Measurements from ENCODE around the gene LRIG1. TPM values are rescaled to one million over a fixed set of nuclear protein-coding genes. Genes with fewer than 3 reads are reported as not detected.

LRIG1 gene
- total and polyA plus RNA-seq, 2 donors from 2014 or later: 8.2 to 20.6 TPM

DNA sequence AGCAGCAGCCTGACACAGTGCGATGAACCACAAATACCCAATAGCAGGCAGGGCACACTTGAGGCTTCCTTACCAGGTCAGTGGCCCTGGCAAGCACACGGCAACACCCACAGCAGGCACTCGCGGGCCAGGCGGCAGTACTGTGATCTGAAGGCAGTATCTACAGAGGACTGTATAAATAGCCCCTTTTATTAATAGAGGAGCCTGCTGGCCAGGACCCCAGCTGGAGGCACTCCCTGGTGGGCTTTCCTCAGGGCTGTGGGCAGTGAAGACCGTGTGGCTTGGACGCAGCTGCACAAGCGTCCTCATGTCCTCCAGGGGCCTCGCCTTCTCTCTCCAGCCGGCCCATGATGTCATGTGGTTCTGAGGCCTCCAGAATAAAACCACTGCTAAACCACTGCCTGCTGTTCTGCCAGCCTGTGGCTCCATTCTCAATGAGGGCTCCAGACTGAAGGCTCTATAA lies 44.1 kb downstream of the LRIG1 start:
- Histone ChIP-seq H3K36me3 (ENCODE audit: control insufficient read depth in 2 of 3, insufficient read depth in 3 of 3, low read length in 3 of 3) (peaks cover 0 to 9% (median 2%) of the 10 kb centered on the region in 3 donors), H3K9me3 (ENCODE audit: control insufficient read depth in 2 of 3, insufficient read depth in 1 of 3, low read length in 3 of 3) (no peaks in the 10 kb centered on the region), H3K27me3 (ENCODE audit: control insufficient read depth, insufficient read depth, low read length) (no peaks in the 10 kb centered on the region), H3K4me3 (ENCODE audit: low read length in 3 of 3) (no peak overlapping the region), H3K27ac (ENCODE audit: low read depth in 2 of 2, low read length in 2 of 2) (no peak overlapping the region), H3K4me1 (ENCODE audit: control insufficient read depth in 2 of 3, insufficient read depth in 2 of 3, low read depth in 1 of 3, low read length in 3 of 3) (no peaks in the 10 kb centered on the region), H3K9ac (ENCODE audit: low read length in 3 of 3) (no peak overlapping the region)
- intact Hi-C loops (cut with DNase I): no loop called here
- TF ChIP-seq, protein P1, sequence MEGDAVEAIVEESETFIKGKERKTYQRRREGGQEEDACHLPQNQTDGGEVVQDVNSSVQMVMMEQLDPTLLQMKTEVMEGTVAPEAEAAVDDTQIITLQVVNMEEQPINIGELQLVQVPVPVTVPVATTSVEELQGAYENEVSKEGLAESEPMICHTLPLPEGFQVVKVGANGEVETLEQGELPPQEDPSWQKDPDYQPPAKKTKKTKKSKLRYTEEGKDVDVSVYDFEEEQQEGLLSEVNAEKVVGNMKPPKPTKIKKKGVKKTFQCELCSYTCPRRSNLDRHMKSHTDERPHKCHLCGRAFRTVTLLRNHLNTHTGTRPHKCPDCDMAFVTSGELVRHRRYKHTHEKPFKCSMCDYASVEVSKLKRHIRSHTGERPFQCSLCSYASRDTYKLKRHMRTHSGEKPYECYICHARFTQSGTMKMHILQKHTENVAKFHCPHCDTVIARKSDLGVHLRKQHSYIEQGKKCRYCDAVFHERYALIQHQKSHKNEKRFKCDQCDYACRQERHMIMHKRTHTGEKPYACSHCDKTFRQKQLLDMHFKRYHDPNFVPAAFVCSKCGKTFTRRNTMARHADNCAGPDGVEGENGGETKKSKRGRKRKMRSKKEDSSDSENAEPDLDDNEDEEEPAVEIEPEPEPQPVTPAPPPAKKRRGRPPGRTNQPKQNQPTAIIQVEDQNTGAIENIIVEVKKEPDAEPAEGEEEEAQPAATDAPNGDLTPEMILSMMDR (IDR thresholded peaks at IDR 0.05; ENCODE audit: borderline replicate concordance, extremely low read depth, insufficient read depth): no peak
- FAIRE-seq: no peak
- DNase-seq: no peak

DNA sequence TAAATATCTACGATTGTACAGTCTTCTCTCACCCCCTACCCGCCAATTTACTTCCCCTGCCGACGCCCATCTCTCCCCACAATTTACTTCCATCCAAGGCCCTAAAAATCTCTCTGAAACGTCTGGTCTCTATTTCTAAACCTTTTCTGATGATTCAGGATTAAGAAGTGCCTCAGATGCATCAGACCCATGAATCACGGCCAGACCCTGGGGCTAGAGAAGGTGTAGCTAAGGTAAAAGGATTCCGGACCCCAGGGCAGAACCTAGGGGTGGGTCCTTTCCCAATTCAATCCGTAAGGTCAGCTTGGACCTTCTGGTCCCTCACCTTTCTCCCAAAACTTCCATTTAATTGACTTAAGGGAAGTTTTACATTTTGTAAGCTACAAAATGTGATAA lies 46.4 kb downstream of the LRIG1 start:
- no peak overlapping the region for H3K4me3 ChIP-seq (ENCODE audit: low read length in 3 of 3)
- TF ChIP-seq, protein P1 (IDR thresholded peaks at IDR 0.05; ENCODE audit: borderline replicate concordance, extremely low read depth, insufficient read depth): no peak
- FAIRE-seq (no peak), DNase-seq (no peak)
- H3K27me3 ChIP-seq (ENCODE audit: control insufficient read depth, insufficient read depth, low read length): no peaks in the 10 kb centered on the region
- H3K9me3 ChIP-seq (ENCODE audit: control insufficient read depth in 2 of 3, insufficient read depth in 1 of 3, low read length in 3 of 3): no peaks in the 10 kb centered on the region
- intact Hi-C loops (cut with DNase I): no loop called here
- H3K9ac ChIP-seq (ENCODE audit: low read length in 3 of 3): no peak overlapping the region
- peaks cover 0 to 18% (median 10%) of the 10 kb centered on the region in 3 donors for H3K4me1 ChIP-seq (ENCODE audit: control insufficient read depth in 2 of 3, insufficient read depth in 2 of 3, low read depth in 1 of 3, low read length in 3 of 3)
- H3K36me3 ChIP-seq (ENCODE audit: control insufficient read depth in 2 of 3, insufficient read depth in 3 of 3, low read length in 3 of 3): peaks cover 0 to 6% (median 2%) of the 10 kb centered on the region in 3 donors
- no peak overlapping the region for H3K27ac ChIP-seq (ENCODE audit: low read depth in 2 of 2, low read length in 2 of 2)

DNA sequence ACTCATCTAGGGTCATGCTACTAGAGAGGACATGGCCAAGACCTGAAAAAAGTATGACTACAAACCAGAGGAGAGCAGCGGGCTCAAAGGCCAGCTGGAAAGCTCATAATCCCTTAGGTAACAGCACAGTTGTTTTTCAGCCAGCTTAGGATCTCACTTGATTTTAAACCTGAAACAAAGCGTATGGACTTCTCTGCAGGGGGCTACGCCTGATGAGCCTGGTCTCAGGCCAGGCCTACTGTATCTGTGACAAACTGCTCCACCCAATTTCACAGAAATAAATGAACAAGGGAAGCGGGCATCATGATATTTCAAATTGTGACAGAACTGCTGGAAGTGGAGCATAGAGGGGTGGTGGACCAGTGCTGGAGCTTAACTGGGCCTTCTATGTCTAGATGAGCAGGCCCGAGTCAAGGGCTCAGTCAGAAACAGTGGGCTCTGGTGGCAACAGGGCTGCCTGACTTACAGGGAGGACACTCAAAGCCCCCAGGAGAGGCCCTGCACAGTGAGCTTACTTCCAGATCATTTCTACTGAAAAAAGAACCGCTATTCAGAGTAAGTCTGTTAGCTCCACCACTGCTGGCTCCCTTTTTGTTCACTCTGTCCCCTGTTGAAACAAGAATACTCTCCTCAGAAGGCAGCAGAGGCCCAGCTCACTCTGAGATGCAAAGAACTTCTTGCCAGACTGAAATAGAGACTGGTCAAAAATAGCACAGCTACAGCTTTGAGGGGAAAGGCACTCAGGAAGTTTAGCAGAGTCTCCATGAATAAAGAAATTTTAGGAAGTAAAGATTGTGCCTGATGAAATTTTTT lies 47.0 kb downstream of the LRIG1 start:
- intact Hi-C loops (cut with DNase I): no loop called here
- FAIRE-seq: no peak
- no peaks in the 10 kb centered on the region for H3K27me3 ChIP-seq (ENCODE audit: control insufficient read depth, insufficient read depth, low read length)
- no peak for DNase-seq
- peaks cover 0 to 24% (median 11%) of the 10 kb centered on the region in 3 donors for H3K4me1 ChIP-seq (ENCODE audit: control insufficient read depth in 2 of 3, insufficient read depth in 2 of 3, low read depth in 1 of 3, low read length in 3 of 3)
- H3K36me3 ChIP-seq (ENCODE audit: control insufficient read depth in 2 of 3, insufficient read depth in 3 of 3, low read length in 3 of 3): peaks cover 0 to 6% (median 2%) of the 10 kb centered on the region in 3 donors
- no peak overlapping the region for H3K4me3 ChIP-seq (ENCODE audit: low read length in 3 of 3)
- no peak overlapping the region for H3K9ac ChIP-seq (ENCODE audit: low read length in 3 of 3)
- H3K27ac ChIP-seq (ENCODE audit: low read depth in 2 of 2, low read length in 2 of 2): no peak overlapping the region
- TF ChIP-seq, protein P1 (IDR thresholded peaks at IDR 0.05; ENCODE audit: borderline replicate concordance, extremely low read depth, insufficient read depth): no peak
- no peaks in the 10 kb centered on the region for H3K9me3 ChIP-seq (ENCODE audit: control insufficient read depth in 2 of 3, insufficient read depth in 1 of 3, low read length in 3 of 3)
